ENCODE data around the gene CCL7. TPM values are rescaled to one million over a fixed set of nuclear protein-coding genes. Genes with fewer than 3 reads are reported as not detected.
A peak's percentile ranks its signal among the peaks of the same experiment; 100 is the strongest.

CCL7 gene
- total RNA-seq, 4 donors from 2014 or later = not detected

GRCh38 chr17:34319039-34319483, 49.0 kb downstream of the CCL7 start, which contains the start of gene CCL8:
TSS of gene CCL8 (plus strand) at chr17:34319435. CDS start at chr17:34319502, 67 bp downstream.
- no peak for DNase-seq (ENCODE audit: low spot score in 2 of 2)
- Histone ChIP-seq H3K27me3 (no peaks in the 10 kb centered on the region), H3K27ac (peak within 1 kb of the TSS in 2 of 4 donors; percentile 52 to 63), H3K36me3 (no peaks in the 10 kb centered on the region), H3K4me1 (peaks cover 0 to 34% (median 9%) of the 10 kb centered on the region in 4 donors), H3K4me3 (no peak within 1 kb of the TSS), H3K9me3 (peaks cover 0 to under 1% (median 0%) of the 10 kb centered on the region in 4 donors)
- 0 to 14% methylated on average over 2 of the region's 2 CpGs for WGBS, 2 donors
- TF ChIP-seq POLR2A (IDR thresholded peaks at IDR 0.05) (no peak), EP300 (IDR thresholded peaks at IDR 0.05) (peak in 1 of 2 donors; percentile 14)
- TF ChIP-seq, protein P1, sequence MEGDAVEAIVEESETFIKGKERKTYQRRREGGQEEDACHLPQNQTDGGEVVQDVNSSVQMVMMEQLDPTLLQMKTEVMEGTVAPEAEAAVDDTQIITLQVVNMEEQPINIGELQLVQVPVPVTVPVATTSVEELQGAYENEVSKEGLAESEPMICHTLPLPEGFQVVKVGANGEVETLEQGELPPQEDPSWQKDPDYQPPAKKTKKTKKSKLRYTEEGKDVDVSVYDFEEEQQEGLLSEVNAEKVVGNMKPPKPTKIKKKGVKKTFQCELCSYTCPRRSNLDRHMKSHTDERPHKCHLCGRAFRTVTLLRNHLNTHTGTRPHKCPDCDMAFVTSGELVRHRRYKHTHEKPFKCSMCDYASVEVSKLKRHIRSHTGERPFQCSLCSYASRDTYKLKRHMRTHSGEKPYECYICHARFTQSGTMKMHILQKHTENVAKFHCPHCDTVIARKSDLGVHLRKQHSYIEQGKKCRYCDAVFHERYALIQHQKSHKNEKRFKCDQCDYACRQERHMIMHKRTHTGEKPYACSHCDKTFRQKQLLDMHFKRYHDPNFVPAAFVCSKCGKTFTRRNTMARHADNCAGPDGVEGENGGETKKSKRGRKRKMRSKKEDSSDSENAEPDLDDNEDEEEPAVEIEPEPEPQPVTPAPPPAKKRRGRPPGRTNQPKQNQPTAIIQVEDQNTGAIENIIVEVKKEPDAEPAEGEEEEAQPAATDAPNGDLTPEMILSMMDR (IDR thresholded peaks at IDR 0.05) = no peak

Other genes with a start within 250 kb of the CCL7 start
- gene CCL2, start 14.9 kb upstream of the CCL7 start, total RNA-seq = 100 to 1,000 TPM in 1 of 4 donors, 10 to 100 TPM in 3; 34.7 to 185 (median 43.6) TPM
- gene CCL11, start 15.5 kb downstream of the CCL7 start, total RNA-seq = 1 to 10 TPM in 1 of 4 donors, not detected in 3; 3.9 TPM
- not detected for gene CCL8, start 49.2 kb downstream of the CCL7 start, total RNA-seq
- gene CCL13, start 86.3 kb downstream of the CCL7 start, total RNA-seq = 100 to 1,000 TPM in 1 of 4 donors, 10 to 100 TPM in 3; 35.2 to 307 (median 45.8) TPM
- gene CCL1, start 93.0 kb downstream of the CCL7 start, total RNA-seq = not detected

Data from tibial nerve (tissue), 4 donors.